TTC549 (cell line): ENCODE results near the gene CARM1.

Source experiments
- FAIRE-seq: peaks from 2 replicates; lab custom pipeline; 2012; peaks lifted over from hg19 to GRCh38; lab: Jason Lieb, UNC

Gene CARM1

DNA sequence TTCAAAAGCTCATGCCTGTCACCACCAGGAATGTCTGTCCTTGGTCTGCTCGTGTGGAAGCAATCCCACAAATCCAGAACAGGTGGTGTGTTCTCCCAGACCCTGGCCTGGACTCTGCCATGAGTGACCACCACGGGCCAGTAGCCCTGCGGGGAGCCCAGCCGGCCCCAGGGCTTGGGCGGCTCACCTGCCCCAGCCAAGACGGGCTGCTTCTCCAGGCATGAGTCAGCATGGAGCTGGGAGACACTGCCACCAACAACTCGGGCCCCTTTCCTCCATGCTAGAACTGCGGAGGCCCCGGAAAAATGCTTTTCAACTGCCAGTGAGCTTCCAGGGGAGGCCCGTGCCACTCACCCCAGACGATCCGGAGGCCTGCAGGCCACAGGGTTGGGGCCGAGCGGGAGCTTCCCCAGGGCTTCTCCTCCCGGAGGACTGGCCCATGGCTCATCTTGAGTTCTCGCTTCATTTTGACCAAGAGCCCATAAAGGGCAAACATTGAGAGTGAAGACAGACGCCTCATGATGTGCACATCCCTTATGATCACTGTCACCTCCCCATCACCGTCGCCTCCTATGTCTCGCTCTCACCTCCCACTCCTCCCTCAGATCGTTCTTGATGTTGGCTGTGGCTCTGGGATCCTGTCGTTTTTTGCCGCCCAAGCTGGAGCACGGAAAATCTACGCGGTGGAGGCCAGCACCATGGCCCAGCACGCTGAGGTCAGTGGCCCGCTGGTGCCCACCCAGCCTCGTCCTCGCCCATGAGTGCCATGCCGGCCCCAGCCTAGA is 40.4 kb downstream of the CARM1 start:
- FAIRE-seq = no peak

DNA sequence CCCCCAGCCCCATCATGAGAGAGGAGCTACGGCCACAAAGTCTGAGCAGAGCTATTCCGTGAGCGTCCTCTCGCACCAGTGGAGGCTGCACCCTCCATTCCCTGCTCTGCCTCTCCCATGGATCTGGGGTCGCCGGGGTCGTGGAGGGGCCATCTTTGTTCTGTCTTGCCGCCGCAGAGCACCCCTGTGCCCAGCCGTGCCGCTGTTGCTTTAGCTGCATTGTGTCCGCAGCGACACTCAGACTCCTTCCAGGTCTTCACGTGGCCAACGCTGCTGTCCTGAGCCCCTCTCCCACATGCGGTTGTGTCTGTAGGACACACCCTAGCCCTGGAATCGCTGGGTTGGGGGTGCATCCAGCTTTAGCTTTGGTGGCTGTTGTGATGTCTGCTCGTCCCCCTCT is 41.3 kb downstream of the CARM1 start:
- FAIRE-seq = no peak

DNA sequence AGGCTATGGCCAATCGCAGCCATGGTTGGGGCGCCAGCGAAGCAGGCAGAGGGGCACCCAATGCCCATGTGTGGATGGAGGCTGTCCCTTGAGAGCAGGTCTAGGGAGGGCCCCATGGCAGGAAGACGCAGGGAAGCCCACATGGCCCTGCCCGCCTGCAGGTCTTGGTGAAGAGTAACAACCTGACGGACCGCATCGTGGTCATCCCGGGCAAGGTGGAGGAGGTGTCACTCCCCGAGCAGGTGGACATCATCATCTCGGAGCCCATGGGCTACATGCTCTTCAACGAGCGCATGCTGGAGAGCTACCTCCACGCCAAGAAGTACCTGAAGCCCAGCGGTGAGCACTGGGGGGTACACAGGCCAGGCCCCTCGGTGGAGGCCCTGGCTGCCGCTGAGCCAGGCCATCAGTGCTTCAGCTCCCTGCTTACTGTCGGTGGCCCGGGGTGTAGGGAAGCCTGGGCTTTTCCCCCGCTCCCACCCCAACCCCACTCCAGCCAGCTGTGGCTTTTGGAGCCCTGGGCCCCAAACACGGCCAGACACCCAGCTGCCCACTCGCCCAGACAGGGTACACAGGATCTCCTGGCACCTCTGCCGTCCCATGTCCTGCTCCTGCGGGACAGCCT is 42.5 kb downstream of the CARM1 start:
- FAIRE-seq = no peak

DNA sequence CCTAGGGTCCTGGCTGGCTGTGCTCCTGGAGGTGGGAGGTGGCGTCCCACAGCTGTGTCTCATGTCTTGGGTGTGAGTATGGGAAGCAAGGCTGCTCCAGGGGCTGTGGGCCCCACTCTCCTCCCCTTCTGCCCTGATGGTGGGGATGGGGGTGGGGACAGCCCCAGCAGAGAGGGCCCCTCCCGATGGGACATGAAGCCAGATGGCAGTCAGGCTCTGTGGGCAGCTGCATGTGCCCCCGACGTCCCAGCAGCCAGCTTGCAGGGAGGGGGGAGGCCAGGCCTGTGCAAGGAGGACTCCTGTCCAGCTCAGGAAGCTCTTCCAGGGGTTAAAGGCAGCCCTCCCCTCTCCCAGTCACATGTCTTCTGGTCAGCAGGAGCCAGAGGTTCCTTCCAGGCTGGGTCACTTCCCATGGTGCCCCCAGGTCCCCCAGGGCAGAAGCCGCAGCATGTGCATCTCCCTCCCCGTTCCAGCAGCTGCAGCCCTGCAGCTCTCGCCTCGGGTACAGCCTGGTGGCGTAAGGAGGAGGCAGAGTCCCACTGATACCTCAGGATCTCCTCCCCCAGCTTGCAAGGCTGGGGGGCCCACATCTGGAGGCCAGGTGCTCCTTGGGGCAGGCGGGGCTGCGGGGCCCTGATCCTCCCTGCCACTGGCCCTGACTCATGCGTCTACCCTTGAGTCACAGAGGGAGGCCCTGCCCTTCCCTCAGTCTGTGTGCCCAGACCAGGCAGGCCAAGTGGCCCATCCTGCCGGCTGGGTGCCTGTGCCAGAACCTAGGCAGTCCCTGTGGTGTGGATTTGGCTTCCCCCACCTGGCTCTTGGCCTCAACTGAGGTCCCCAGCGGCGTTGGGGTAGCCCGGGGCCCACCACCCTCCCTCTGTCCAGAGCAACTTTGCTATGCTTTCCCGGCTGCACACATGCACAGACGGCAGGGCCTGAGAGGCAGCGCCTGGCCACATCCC is 44.1 kb downstream of the CARM1 start:
- FAIRE-seq = no peak

DNA sequence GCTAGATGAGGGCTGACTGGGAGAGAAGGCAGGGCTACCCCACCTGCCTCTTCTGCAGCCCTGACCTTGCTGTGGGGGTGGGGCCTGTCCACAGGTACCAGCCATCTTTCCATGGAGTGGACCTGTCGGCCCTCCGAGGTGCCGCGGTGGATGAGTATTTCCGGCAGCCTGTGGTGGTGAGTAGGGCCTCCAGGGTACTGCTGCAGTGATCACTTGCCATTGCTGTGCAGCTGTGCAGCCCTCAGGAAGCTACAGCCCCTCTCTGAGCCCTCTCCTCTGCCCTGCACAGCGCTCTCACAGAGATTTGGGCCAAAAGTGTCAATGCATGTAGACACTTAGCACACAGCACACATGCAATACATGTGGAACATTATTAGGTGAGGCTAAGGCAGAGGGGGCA is 45.2 kb downstream of the CARM1 start:
- FAIRE-seq = no peak

DNA sequence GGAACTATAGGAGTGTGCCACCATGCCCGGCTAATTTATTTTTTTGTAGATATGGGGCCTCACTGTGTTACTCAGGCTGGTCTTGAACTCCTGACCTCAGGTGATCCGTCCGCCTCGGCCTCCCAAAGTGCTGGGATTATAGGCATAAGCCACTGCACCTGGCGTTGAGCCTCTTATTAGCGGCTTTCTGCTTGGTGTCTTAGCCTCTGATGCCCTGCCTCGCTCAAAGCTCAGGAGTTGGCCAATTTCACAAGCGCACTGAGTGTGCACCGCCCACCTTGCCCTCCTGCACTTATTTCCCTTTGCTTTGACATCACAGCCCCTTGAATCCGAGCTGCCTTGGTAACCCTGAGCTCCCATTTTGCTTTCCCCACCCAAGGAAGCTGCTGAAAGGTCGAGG is 47.0 kb downstream of the CARM1 start:
- no peak for FAIRE-seq

DNA sequence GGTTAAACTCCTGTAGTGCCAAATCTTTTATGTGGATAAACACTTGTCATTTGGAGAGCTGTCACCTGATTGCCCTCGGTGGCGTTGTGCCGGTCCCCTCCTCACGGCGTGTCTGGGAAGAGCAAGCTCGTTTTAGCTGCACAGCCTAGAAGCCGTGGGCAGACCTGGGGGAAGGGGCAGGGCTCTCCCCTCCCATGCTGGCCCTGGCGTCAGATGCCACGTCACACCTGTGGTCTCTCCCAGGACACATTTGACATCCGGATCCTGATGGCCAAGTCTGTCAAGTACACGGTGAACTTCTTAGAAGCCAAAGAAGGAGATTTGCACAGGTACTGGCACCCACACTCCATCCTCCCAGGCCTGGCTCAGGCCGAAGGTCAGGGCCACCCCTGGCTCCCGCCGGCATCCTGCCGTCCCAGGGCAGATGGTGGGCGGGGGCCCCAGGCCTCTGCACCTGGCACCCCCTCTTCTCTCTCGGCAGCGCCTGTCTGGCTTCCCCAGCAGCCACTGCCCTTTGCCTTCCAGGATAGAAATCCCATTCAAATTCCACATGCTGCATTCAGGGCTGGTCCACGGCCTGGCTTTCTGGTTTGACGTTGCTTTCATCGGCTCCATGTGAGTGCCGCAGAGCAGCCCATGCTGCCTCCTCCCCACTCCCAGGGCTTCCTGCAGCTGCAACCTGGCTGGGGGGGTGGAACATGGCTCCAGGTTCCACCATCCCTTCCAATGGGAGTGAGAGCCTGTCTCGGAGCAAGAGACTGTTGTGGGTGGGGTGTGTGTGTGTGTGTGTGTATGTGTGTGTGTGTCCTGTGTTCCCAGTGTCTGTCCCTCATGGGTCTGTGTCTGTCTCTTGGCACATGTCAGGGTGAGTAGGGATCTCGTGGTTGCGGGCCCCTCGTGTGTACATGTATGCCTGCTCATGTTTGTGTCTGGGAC is 48.3 kb downstream of the CARM1 start:
- FAIRE-seq = no peak

DNA sequence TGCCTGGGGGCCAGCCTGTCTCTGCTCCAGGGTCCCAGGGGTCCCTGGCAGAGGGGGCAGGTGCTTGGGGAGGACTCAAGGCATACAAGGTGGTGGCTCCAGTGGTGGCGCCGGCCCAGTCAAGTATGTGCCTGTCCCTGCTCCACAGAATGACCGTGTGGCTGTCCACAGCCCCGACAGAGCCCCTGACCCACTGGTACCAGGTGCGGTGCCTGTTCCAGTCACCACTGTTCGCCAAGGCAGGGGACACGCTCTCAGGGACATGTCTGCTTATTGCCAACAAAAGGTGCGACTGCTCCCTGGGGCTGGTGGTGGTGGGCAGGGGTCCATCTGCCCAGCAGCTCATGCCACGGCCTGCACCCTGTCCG is 48.9 kb downstream of the CARM1 start:
- FAIRE-seq = no peak

DNA sequence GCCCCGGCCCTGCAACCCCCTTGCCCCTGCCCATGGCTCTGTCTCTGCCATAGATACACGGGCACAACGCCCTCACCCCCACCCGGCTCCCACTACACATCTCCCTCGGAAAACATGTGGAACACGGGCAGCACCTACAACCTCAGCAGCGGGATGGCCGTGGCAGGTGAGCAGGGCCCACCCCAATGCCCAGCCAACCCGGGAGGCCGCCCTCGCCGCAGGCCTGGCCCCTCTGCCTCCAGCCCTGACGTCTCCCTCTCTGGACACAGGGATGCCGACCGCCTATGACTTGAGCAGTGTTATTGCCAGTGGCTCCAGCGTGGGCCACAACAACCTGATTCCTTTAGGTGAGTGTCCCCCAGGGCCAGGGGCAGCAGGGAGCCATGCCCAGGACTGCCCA is 49.4 kb downstream of the CARM1 start:
- FAIRE-seq = no peak

DNA sequence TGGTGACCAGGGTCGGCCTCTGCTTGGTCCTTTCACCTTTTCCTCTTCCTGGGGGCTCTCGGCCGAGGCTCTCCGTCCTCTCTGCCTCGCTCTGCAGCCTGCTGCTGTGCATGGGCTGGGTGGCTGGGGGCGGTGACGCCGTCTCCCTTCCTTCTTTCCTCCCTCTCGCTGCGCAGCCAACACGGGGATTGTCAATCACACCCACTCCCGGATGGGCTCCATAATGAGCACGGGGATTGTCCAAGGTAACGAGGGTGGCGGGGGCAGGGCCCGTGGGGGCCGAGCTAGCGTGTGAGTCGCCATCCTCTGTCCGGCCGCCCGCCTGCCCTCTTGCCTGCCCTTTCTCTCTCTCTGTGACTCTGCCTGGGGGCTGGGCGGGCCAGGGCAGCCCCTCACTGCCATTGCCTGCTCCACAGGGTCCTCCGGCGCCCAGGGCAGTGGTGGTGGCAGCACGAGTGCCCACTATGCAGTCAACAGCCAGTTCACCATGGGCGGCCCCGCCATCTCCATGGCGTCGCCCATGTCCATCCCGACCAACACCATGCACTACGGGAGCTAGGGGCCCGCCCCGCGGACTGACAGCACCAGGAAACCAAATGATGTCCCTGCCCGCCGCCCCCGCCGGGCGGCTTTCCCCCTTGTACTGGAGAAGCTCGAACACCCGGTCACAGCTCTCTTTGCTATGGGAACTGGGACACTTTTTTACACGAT is 50.0 kb downstream of the CARM1 start:
- FAIRE-seq = no peak

DNA sequence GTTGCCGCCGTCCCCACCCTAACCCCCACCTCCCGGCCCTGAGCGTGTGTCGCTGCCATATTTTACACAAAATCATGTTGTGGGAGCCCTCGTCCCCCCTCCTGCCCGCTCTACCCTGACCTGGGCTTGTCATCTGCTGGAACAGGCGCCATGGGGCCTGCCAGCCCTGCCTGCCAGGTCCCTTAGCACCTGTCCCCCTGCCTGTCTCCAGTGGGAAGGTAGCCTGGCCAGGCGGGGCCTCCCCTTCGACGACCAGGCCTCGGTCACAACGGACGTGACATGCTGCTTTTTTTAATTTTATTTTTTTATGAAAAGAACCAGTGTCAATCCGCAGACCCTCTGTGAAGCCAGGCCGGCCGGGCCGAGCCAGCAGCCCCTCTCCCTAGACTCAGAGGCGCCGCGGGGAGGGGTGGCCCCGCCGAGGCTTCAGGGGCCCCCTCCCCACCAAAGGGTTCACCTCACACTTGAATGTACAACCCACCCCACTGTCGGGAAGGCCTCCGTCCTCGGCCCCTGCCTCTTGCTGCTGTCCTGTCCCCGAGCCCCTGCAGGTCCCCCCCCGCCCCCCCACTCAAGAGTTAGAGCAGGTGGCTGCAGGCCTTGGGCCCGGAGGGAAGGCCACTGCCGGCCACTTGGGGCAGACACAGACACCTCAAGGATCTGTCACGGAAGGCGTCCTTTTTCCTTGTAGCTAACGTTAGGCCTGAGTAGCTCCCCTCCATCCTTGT is 50.7 kb downstream of the CARM1 start:
- FAIRE-seq = no peak

DNA sequence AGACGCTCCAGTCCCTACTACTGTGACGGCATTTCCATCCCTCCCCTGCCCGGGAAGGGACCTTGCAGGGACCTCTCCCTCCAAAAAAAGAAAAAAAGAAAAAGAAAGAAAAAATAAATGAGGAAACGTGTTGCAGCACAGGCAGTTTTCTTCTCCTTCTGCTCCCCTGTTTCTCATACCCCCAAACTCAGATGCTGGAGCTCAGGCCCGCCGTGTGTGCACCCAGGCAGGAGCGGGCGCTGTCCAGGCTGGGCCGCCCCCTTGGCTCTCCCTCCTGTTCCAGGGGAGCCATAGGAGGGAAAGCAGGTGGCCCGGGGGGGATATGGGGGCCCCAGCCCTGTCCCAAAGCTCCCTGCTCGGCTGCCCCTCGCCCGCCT is 51.3 kb downstream of the CARM1 start:
- FAIRE-seq = no peak

DNA sequence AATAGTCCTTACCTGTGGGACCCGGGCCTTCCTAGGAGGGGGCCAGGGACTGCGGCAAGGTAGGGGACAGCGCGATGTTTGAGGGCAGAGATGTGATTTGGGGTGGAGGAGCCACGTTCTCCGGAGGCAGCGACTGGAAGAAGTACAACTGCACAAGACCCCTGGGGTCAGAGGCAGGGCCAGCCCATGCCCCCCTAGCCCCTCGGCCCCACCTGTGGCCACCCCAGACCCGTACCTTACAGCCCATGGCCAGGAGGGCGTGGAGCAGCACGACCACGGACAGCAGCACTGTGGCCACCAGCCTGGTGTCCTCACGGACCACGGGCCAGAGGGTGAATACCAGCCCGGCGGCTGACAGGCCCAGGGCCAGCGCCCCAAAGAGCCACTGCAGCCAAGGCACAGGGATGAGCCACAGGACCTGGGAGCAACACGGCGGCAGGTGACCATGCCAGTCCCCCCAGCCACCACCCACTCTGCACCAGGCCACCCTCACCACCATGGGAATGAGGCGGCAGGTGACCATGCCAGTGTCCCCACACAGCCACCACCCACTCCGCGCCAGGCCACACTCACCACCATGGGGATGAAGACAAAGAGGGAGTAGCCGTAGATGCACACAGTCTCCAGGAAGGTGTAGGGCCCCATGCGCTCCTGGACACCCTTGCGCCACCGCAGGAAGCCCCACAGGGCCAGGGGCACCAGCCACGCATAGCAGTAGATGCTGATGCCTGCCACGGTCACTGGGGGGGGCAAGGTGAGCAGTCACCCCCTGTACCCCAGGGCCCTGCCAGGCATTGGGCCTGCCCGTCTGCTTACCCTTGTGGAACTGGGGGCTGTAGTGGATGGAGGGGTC is 52.1 kb downstream of the CARM1 start:
- FAIRE-seq = no peak

DNA sequence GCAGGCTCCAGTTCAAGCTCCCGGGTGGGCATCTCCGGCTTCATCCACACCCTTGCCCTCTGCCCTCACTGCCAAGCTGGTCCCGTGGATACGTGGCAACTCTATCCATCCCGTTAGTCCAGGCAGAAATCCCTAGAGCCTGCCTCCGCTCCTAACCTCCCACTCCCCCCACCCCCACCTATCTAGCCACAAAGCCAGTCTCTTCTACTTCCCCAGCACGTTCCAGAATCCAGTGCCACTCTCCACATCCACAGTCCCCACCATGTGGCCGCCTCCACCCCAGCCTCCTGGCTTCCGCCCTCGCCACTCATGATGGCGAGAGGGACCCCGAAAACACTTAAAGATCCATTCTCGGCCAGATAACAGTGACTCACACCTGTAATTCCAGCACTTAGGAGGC is 53.2 kb downstream of the CARM1 start:
- FAIRE-seq = no peak

DNA sequence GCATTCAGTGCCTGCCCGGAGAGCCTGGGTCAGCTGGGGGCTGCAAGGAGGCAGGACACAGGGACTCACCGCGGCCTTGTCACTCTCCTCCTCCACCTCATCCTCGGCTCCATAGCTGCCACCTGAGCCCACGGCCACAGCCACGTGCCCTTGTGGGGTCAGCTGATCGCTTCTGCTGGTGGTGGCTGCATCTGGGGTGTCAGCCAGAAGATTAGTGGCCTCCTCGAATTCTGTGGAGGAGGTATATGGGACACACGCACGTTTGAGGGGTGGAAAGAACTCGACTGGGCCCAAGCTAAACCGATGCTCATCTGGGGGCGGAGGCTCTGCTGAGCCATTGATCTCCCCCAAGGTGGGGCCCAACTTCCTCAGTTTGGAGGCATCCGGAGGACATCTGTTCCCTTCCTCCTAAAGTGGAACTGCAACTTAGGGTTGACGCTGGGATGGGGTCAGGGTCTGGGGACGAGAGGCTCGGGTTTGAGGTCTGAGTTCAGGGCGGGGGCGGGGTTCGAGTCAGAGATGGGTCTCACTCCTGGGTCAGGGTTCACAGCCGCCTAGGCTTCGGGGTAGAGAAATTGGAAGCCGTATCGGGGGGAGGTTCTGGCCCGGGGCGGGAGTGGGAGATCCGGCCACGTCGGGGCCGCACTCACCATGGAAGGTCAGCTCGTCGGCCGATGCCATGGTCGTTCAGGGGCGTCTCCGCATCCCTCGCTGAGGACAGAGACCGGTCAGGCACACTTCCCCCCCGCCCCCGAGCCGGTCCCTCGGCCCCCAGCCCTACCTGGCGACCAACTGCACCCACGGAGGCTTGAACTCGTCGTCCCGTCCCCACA is 56.6 kb downstream of the CARM1 start:
- no peak for FAIRE-seq

DNA sequence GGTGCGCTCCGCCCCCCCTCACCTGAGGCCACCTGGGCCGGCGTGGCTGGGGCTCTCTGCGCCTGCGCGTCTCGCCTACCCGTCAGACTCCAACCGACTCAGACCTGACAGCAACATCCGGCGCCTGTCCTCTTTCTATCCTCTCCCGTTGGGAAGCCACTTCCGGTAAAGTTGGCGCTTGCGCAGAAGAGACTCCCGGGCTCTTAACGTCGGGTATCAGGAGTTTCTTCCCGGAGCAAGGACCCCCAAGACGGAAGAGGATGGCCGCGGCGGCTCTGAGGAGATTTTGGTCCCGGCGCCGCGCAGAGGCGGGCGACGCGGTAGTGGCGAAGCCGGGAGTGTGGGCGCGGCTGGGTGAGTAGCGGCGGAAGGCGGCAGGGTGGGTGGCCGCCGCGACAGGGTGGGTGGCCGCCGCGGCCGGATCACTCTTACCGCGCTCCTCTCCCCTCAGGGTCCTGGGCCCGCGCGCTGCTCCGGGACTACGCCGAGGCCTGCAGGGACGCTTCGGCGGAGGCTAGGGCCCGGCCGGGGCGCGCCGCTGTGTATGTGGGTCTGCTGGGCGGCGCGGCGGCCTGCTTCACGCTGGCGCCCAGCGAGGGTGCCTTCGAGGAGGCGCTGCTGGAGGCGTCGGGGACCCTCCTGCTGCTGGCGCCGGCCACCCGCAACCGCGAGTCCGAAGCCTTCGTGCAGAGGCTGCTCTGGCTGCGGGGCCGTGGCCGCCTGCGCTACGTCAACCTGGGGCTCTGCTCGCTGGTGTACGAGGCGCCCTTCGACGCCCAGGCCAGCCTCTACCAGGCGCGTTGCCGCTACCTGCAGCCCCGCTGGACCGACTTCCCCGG is 57.4 kb downstream of the CARM1 start, which contains the start of the genes TIMM29 and YIPF2:
TSS of gene TIMM29 (plus strand) at position 249 of the 839 bp plus-strand sequence. CDS start at position 261, 12 bp downstream.
TSS of gene YIPF2 (minus strand) at position 77 of the 839 bp plus-strand sequence. CDS start 229 bp downstream, outside the sequence.
- no peak for FAIRE-seq

DNA sequence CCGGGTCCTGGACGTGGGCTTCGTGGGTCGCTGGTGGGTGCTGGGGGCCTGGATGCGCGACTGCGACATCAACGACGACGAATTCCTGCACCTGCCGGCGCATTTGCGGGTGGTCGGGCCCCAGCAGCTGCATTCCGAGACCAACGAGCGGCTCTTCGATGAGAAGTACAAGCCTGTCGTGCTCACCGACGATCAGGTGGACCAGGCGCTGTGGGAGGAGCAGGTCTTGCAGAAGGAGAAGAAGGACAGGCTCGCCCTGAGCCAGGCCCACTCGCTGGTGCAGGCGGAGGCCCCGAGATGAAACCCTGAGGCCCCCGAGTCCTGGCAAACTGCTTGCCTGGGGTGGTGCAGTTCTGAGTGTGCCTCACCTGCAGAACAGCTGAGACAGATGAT is 58.0 kb downstream of the CARM1 start:
- no peak for FAIRE-seq
